Epithelial cell of esophagus (primary cell): ENCODE data around the gene JMJD1C.
A peak's percentile ranks its signal among the peaks of the same experiment; 100 is the strongest.

Source experiments
- DNase-seq: peaks from one replicate; pipeline ENCODE4 v3.0.0; 2010; ENCODE audit warnings: low read depth
- H3K4me3 ChIP-seq: 2 replicates; pipeline ENCODE4 v1.5.1; 2011; ENCODE audit warnings: mild to moderate bottlenecking, low read length, control low read depth
- CTCF ChIP-seq: IDR thresholded peaks from 2 replicates; pipeline ENCODE4 v1.5.1; 2011; ENCODE audit warnings: low read depth, mild to moderate bottlenecking, low read length, control low read depth, inconsistent platforms; ENCODE audit not compliant: insufficient read depth; ENCODE audit errors: missing control alignments

Gene JMJD1C

GRCh38 chr10:63421591-63421990 lies 44.2 kb downstream of the JMJD1C start:
- DNase-seq: no peak
- no peak for TF ChIP-seq CTCF
- no peak overlapping the region for H3K4me3 ChIP-seq

GRCh38 chr10:63416376-63416775 lies 49.4 kb downstream of the JMJD1C start:
- DNase-seq: no peak
- no peak overlapping the region for H3K4me3 ChIP-seq
- TF ChIP-seq CTCF: no peak

DNA sequence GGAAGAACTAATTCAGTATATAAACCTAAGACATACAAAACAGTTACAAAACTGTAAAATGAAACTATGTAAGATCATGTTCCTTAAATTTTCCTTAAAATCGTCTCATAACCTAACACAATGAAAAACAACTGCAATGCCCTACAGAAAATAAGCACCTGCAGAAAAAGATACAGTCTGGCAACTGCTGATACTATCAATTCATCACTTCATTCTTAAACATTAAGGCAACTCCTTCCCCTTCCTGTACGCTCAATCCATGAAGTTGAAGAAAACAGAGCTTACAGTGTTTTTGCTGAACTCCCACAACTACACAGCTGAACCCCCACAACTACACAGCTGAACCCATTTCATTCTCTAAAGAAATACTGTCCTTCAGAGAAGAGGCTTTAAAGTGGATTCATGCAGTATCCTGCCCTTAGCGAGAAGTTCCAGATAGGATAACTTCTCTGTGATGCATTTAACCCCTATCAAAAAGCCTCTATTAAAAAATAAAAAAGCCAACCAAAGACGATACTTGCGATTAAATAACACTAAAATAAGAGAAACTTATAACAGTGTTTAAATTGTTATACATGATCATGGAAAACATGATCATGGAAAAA lies 50.0 kb downstream of the JMJD1C start:
- DNase-seq: no peak
- no peak for TF ChIP-seq CTCF
- no peak overlapping the region for H3K4me3 ChIP-seq

GRCh38 chr10:63414481-63415260 lies 51.1 kb downstream of the JMJD1C start:
- H3K4me3 ChIP-seq: no peak overlapping the region
- TF ChIP-seq CTCF: no peak
- DNase-seq: peak; percentile 26

GRCh38 chr10:63413429-63413828 lies 52.3 kb downstream of the JMJD1C start:
- H3K4me3 ChIP-seq: no peak overlapping the region
- no peak for DNase-seq
- TF ChIP-seq CTCF: no peak

DNA sequence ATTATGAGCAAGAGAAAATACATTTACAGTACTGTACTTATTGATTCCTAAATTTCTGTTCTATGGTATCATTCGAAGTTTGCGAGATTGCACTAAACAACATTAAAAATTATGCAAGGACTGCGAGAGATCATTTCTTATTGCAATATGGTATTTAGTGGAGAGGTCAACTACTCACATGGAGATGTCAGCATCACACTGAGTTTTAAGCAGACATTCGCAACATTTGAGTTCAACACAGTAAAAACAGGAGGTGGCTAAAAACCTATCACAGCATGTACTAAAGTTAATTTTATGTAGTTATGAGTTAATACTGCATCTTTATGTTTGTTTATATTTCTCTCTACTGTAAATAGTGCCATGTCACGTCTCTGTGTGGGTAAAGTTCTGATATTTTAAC lies 53.5 kb downstream of the JMJD1C start:
- no peak for TF ChIP-seq CTCF
- no peak overlapping the region for H3K4me3 ChIP-seq
- no peak for DNase-seq

DNA sequence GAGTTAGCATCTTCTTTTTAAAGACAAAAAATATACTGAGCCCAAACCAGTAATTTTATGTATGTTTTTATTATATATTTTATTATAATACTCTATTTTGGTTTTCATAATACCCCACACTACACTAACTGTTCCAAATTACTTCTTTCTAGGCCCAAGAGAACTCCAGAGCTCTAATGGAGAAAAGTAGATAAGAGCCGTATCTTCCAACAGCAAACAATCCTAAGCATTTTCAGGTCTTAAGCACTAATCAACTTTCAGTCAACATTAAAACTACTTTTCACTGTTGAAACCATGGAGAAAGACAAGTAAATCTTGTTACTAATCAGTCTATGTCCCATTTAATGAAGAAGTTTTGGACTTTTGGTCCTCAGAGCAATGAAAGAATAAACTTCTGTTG lies 55.1 kb downstream of the JMJD1C start:
- H3K4me3 ChIP-seq: no peak overlapping the region
- no peak for DNase-seq
- TF ChIP-seq CTCF: no peak
